Measurements from ENCODE around the gene DDX39B.

The DDX39B gene

GRCh38 chr6:31533455-31533841, 8.4 kb downstream of the DDX39B start:
- no peak for DNase-seq (ENCODE audit: low read depth)
- TF ChIP-seq, protein P1, sequence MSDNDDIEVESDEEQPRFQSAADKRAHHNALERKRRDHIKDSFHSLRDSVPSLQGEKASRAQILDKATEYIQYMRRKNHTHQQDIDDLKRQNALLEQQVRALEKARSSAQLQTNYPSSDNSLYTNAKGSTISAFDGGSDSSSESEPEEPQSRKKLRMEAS (IDR thresholded peaks at IDR 0.05; ENCODE audit: low read depth, low read length), result no peak
- TF ChIP-seq CTCF (IDR thresholded peaks at IDR 0.05; ENCODE audit: low read depth, low read length) (no peak), POLR2A (IDR thresholded peaks at IDR 0.05; ENCODE audit: extremely low read depth, insufficient read length) (no peak), MYC (IDR thresholded peaks at IDR 0.05; ENCODE audit: low read depth, low read length) (no peak)
- H3K4me3 ChIP-seq (ENCODE audit: low read depth, low read length), result no peak overlapping the region

DNA sequence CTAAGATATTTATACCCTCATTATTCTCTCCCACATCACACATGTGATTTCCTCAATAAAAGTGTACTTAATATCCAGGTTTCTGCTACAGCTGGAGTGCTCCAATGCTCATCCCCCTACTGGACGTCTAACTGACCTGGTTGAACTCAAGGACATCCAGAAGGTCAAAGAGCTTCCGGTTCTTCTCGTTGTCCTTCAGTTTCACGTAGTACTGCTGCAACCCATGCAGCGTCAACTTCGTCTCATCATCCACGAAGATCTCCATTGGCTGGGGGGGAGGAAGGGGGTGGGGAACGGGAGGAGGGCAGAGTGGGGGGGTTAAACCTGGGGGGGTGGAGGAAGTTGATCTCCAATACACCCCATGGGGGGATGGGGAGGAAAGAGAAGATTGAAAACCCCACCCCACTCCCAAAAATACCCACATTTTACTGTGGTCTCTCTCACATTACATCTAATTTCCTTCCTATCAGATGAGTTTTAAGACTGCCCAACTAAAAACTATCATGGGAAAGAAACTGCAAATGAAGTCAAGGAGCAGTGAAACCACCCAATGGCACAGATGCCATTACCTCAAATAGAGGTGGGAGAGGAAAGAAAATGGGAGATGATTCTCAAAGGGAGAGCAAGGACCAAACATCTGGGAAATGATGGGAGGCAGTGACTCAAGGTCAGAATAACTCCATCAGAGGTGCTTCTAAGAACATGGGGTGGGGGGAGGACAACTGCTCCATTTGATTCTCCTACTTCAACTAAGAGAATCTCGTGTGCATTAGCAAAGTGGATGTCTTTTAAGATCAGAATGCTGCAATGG, 9.0 kb downstream of the DDX39B start:
- no peak for DNase-seq (ENCODE audit: low read depth)
- H3K4me3 ChIP-seq (ENCODE audit: low read depth, low read length), result no peak overlapping the region
- TF ChIP-seq MYC (IDR thresholded peaks at IDR 0.05; ENCODE audit: low read depth, low read length) (no peak), CTCF (IDR thresholded peaks at IDR 0.05; ENCODE audit: low read depth, low read length) (no peak), POLR2A (IDR thresholded peaks at IDR 0.05; ENCODE audit: extremely low read depth, insufficient read length) (no peak)
- TF ChIP-seq, protein P1 (IDR thresholded peaks at IDR 0.05; ENCODE audit: low read depth, low read length), result no peak

GRCh38 chr6:31531771-31532643, 9.8 kb downstream of the DDX39B start:
- no peak for DNase-seq (ENCODE audit: low read depth)
- no peak overlapping the region for H3K4me3 ChIP-seq (ENCODE audit: low read depth, low read length)
- TF ChIP-seq, protein P1 (IDR thresholded peaks at IDR 0.05; ENCODE audit: low read depth, low read length), result no peak
- TF ChIP-seq MYC (IDR thresholded peaks at IDR 0.05; ENCODE audit: low read depth, low read length) (no peak), CTCF (IDR thresholded peaks at IDR 0.05; ENCODE audit: low read depth, low read length) (no peak), POLR2A (IDR thresholded peaks at IDR 0.05; ENCODE audit: extremely low read depth, insufficient read length) (no peak)

- no peak for DNase-seq (ENCODE audit: low read depth)
- no peak for TF ChIP-seq POLR2A (IDR thresholded peaks at IDR 0.05; ENCODE audit: extremely low read depth, insufficient read length)
- TF ChIP-seq MYC (IDR thresholded peaks at IDR 0.05; ENCODE audit: low read depth, low read length), result no peak
- no peak for TF ChIP-seq CTCF (IDR thresholded peaks at IDR 0.05; ENCODE audit: low read depth, low read length)
- TF ChIP-seq, protein P1 (IDR thresholded peaks at IDR 0.05; ENCODE audit: low read depth, low read length), result no peak
- no peak overlapping the region for H3K4me3 ChIP-seq (ENCODE audit: low read depth, low read length)
Observed at GRCh38 chr6:31531162-31531561, 10.6 kb downstream of the DDX39B start.

DNA sequence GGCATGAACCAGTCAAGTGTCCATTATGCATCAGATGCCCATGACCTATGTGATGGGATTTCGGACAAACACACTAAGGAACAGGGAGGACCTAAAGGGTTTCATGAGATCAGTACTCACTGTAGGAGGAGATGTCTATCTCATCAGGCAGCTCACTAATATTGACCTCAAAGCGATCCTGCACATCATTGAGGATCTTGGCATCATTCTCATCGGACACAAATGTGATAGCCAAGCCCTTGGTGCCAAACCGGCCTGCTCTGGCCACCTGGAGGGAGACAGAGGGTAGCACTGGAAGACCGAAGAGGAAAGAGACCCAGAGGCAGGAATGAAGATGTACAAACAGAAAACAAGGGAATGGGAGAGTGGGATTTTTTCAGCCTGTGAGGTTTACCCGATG, 11.1 kb downstream of the DDX39B start:
- H3K4me3 ChIP-seq (ENCODE audit: low read depth, low read length), result no peak overlapping the region
- TF ChIP-seq, protein P1 (IDR thresholded peaks at IDR 0.05; ENCODE audit: low read depth, low read length), result no peak
- TF ChIP-seq MYC (IDR thresholded peaks at IDR 0.05; ENCODE audit: low read depth, low read length) (no peak), CTCF (IDR thresholded peaks at IDR 0.05; ENCODE audit: low read depth, low read length) (no peak), POLR2A (IDR thresholded peaks at IDR 0.05; ENCODE audit: extremely low read depth, insufficient read length) (no peak)
- DNase-seq (ENCODE audit: low read depth), result no peak

Measured in NB4 (cell line).